GM21786 (cell line): Measurements from ENCODE around the gene FBXL13.
"Not testable (repeated sequence)": the region's sequence is repeated elsewhere in the genome, so short reads cannot be mapped to it uniquely, and the experiment has no call there.

ENCODE experiments used
- ATAC-seq: cut with Tn5 transposase; IDR thresholded peaks from one replicate; pipeline ENCODE4 v1.9.1; 2021; ENCODE audit not compliant: unreplicated experiment

The FBXL13 gene

DNA sequence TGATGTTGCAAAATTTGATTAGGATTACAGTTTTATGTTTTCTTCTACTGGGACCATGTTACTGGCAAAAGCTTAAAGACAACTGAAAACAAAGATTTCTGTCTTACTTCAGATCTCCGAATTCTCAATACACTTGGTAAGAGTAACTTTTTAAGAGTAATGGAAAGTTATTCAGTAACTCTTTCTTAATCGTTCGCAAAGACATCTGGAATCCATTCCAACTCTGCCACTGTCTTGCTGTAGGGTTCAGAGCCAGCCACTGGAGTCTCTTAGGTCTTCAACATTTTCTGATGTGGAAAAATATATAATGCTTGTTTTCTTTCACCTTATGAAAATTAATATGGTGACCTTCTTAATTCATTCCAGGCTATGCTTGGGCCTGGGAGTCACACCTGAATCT lies 295.9 kb downstream of the FBXL13 start:
- not testable (repeated sequence) for ATAC-seq

GRCh38 chr7:102776217-102776616 lies 298.4 kb downstream of the FBXL13 start:
- not testable (repeated sequence) for ATAC-seq

GRCh38 chr7:102770467-102770866 lies 304.1 kb downstream of the FBXL13 start:
- not testable (repeated sequence) for ATAC-seq

- not testable (repeated sequence) for ATAC-seq
Measured at GRCh38 chr7:102769657-102770192, 304.9 kb downstream of the FBXL13 start.

DNA sequence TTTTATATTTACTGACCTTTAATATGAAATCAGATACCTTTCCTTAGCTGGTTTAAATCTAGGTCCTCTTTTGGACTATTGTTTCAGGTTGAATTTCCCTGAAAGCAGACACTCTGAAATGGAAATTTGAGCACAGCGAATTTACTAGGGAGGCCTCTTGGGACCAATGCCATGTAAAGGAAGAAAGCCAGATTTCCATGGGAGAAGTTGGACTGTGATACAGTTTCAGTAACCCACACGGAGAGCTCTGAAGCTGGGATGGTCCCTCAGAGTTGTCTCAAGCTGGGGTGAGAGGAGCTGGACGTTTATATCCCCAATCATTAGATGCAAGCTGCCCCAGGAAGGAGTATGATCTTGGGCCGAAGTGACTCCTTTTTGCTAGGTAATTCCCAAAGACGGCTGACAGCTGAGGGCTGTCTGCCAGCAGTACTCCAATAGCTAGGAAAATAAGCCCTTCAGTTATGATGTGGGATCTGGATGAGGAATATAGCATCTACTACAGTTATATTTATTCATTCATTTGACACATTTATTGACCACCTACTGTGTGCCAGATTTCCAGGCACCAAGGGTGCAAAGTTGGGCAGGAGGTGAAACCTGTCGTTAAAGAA lies 311.2 kb downstream of the FBXL13 start:
- not testable (repeated sequence) for ATAC-seq
